Kidney glomerular epithelial cell (primary cell): Measurements from ENCODE around the gene SAFB2.
"Not testable (repeated sequence)": the region's sequence is repeated elsewhere in the genome, so short reads cannot be mapped to it uniquely, and the experiment has no call there.

Experiments
- DNase-seq: peaks from one replicate; lab custom pipeline; 2025; lab: John Stamatoyannopoulos, UW

Gene SAFB2

DNA sequence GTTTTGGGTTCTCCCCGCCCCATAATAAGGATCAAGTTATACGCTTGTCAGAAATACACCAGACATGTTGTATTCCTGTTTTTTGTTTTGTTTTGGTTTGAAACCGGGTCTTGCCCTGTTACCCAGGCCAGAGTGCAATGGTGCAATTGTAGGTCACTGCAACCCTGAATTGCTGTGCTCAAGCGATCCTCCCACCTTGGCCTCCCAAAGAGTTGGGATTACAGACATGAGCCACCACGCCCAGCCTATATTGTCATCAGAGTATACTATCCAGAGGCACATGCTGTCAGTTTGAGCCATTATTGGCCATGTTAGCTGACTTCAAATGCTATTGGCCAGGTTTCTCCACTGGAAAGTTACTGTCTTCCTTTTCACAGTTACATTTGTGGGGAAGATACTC, 10.1 kb upstream of the SAFB2 start:
- DNase-seq = no peak

DNA sequence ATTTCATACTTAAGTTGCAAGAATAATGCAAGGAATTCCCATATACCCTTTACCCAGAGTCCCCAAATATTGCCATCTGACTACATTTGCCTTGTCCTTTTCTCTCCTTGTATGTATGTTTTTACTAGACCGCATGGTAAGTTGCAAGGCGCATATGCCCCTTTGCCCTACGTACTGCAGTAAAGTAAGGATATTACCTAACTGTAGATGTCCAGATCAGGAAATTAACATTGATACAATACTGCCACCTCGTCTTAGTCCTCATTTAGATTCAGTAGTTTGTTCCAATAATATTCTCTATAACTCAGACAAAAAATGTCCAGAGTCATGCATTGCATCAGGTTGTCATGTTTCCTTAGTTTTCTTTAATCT, 9.7 kb upstream of the SAFB2 start:
- no peak for DNase-seq

GRCh38 chr19:5631567-5632240, 9.1 kb upstream of the SAFB2 start:
- no peak for DNase-seq

GRCh38 chr19:5628919-5629481, 6.4 kb upstream of the SAFB2 start:
- no peak for DNase-seq

GRCh38 chr19:5628461-5628860, 5.9 kb upstream of the SAFB2 start:
- DNase-seq = no peak

DNA sequence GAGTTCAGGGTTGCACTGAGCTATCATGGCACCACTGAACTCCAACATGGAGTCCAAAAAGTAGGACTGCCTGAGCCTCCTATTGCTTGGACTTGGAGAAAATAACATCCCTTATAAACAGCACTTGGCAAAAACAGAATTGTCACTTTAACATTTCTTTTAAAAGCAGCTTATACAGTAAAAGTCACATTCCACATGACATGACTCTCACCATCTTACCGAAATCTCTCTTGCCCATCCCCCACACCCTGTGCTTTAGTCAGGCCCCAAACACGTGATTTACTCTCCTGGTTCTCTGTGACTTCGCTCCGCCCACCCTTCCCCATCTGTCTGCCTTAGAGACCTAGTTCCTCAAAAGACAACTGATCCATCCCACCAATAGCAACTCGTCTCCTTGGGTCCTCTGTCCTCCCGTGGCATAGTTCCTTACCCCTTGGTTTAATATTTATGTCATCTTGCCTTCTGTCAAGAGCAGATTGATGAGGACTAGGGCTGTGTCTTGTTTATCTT, 4.9 kb upstream of the SAFB2 start:
- no peak for DNase-seq

DNA sequence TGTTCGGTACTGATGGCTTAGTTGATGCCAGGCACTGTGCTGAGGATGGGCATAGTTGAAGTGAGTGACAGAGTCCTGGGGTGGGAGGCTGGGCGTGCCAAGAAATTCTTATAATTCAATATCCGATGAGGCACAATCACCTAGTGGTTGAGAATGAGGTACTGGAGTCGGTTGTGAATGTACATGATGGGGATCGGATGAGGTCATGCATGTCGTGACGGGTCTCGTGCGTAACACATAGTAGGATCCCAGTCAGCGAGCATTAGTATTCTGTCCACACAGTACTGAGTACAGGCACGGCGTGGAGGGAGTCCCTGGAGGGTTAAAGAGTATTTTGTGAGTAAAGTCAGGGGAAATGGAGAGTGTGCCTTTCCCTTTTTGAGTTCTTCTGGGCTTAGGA, 3.1 kb upstream of the SAFB2 start:
- no peak for DNase-seq

- no peak for DNase-seq
Observed at GRCh38 chr19:5624741-5625278, 2.2 kb upstream of the SAFB2 start.

GRCh38 chr19:5624018-5624663, 1.6 kb upstream of the SAFB2 start:
- DNase-seq = peak; percentile 15

- no peak for DNase-seq
Observed at GRCh38 chr19:5623397-5624017, 931 bp upstream of the SAFB2 start.

- no peak for DNase-seq
Observed at GRCh38 chr19:5621945-5622464, 571 bp downstream of the SAFB2 start.

DNA sequence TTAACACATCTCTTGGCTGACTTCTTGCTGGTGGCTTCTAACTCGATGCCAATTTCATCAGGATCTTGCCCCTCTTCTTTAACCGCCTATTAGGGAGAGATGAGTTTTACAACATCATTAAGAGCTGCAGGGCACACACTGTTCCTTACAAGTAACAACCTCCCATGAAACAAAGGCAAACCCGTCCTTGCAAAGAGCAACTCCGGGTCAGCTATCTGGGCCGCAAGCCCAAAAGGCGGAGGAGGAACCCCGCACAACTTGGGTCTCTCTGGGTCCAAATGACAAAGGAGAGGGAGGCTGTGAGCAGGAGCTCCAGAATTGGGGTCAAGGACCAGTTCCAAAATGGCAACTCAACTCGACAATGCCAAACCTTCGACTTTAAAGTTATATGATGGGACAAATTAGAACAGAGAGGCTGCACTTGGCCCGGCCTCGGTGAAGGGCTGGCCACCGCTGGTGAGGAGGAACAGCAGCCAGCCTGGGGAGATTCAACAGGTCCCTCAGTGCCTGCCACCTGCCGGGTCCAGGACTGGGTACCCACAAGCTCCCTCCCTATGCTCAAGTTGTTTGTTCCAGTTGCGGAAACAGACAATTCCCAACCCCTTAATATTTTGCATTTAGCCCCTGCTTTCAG, 1.1 kb downstream of the SAFB2 start:
- no peak for DNase-seq

- DNase-seq = no peak
Observed at GRCh38 chr19:5619946-5620345, 2.6 kb downstream of the SAFB2 start.

DNA sequence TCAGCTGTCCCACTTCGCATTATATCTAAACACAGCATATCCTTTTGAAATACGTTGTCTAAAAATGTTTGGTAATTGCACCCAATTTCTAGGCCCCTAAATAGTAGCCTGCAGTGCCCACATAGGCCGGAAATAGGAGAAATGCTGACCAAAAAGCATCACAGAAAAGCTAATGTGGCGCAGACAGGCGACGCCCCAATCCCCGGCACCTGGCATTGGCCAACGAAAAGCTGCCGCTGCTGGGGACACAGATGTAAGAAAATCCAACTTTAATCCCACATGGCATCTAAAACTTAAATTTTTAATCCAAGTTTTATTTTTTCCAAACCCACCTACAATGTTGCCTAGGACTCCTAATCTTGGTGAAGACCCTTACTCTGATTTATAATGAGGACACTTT, 4.0 kb downstream of the SAFB2 start:
- no peak for DNase-seq

GRCh38 chr19:5617080-5617479, 5.5 kb downstream of the SAFB2 start:
- DNase-seq = no peak

DNA sequence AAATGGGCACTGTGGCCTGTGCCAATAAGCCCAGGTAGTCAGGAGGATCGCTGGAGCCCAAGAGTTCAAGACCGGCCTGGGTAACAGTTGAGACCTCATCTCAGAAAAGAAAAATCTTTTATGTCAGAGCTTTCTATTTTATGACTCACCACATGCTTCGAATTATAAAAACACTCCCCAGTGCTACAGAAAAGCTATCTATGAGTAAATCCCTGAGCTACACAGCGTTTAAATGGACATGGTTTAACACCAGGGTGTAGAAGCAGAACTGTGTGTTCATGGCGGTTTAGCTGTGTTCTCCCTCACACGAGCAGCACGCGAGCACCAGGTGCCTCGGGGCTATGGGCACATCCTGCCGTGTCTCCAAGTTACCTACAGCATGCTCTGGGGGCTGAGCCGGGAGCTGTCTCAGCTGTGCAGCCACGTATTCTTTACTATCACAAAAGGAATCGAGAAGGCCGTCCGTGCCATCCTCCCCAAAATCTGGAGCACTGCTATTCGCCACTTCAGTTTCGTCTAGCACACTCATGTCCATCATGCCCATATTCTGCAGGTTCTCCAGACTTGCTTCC, 6.7 kb downstream of the SAFB2 start:
- no peak for DNase-seq

DNA sequence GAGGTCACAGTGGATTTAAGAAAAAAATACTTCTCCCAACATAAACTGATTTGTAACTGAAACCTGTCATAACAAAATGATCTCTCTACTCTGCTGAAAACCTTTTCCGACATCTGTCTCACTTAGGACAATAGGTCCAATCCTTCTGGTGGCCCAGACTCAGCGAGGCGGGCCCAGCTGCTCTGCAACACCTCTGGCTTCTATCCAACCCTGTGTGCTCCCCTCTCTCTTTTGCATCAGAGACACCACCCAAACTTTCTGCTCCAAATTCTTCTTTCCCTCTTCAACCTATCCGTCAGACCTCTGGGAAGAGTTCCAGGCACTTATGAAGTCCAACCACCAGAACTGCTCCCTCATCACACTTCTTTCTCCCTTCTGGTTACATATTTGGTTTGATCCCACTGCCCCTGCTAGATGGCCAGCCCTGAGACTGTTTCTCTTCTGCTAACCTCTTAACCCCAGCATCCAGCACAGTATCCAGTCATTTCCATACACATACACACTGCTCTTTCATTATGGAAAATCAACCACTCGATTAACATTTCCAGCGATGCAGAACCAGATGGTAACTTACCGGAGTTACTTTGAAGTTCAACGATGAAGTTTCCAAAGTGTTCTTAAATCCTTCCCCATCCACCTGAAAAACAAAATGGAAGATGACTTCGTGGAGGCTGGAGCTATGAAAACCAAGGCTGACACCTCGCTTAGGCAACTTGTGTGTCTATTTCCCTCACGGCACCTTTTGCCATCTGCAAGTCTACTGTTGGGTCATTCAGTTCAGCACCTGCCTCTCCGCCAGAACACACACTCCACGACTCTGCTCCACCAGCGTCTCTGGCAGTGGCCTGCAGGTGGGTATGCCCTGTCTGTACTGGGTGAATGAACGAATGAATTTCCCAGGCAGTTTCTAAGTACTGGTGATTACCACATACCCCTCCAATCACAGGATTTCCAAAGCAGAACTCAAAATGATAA, 9.4 kb downstream of the SAFB2 start:
- no peak for DNase-seq

GRCh38 chr19:5609881-5610448, 12.6 kb downstream of the SAFB2 start:
- no peak for DNase-seq

GRCh38 chr19:5608766-5609165, 13.8 kb downstream of the SAFB2 start:
- not testable (repeated sequence) for DNase-seq

- no peak for DNase-seq
Observed at GRCh38 chr19:5608291-5608690, 14.3 kb downstream of the SAFB2 start.
